ENCODE results near the gene MYL10. TPM values are rescaled to one million over a fixed set of nuclear protein-coding genes. Genes with fewer than 3 reads are reported as not detected.

Gene MYL10
- total and polyA plus RNA-seq, 2 experiments from 2014 or later = 1.3 TPM; not detected in 1

GRCh38 chr7:101667920-101668319 lies 38.8 kb upstream of the MYL10 start:
- Histone ChIP-seq H2AFZ (no peak overlapping the region), H4K20me1 (replicated peaks; ENCODE audit: insufficient read depth) (no peaks in the 10 kb centered on the region), H3K9me2 (ENCODE audit: insufficient read depth) (no peaks in the 10 kb centered on the region), H3K36me3 (ENCODE audit: insufficient read depth) (no peaks in the 10 kb centered on the region), H3K4me2 (no peak overlapping the region), H3K27ac (ENCODE audit: low read depth) (no peak overlapping the region), H3F3A (replicated peaks; ENCODE audit: low read depth) (no peaks in the 10 kb centered on the region), H3K4me3 (no peak overlapping the region), H3K27me3 (ENCODE audit: insufficient read depth) (no peaks in the 10 kb centered on the region), H3K79me2 (replicated peaks; ENCODE audit: insufficient read depth) (no peaks in the 10 kb centered on the region), H3K4me1 (ENCODE audit: insufficient read depth) (peaks cover 13% of the 10 kb centered on the region)
- Mint-ChIP-seq H3K4me3 (no peak overlapping the region), H3K27ac (no peak overlapping the region; the same call in 1 of the 2 replicates), H3K9me3 (peaks cover 17% of the 10 kb centered on the region), H3K27me3 (ENCODE audit: insufficient read depth, low read depth, poor library complexity) (peaks cover 9% of the 10 kb centered on the region), H3K4me1 (peaks cover 12% of the 10 kb centered on the region), H3K36me3 (ENCODE audit: low read depth) (peaks cover 2% of the 10 kb centered on the region; the same call in 2 of the 3 replicates)
- no peak for TF ChIP-seq ZNF114 (CRISPR knock-in tag; IDR thresholded peaks at IDR 0.05)
- no peak for TF ChIP-seq EZH2phosphoT487 (IDR thresholded peaks at IDR 0.05; ENCODE audit: unreplicated experiment)
- no peak for TF ChIP-seq STAT1 (IDR thresholded peaks at IDR 0.05; ENCODE audit: unreplicated experiment)
- TF ChIP-seq POLR2AphosphoS5 (IDR thresholded peaks at IDR 0.05; ENCODE audit: low read depth) = no peak
- TF ChIP-seq ZNF331 (CRISPR knock-in tag; IDR thresholded peaks at IDR 0.05; ENCODE audit: low read depth) = no peak
- no peak for TF ChIP-seq REST (IDR thresholded peaks at IDR 0.05; ENCODE audit: unreplicated experiment)
- TF ChIP-seq EZH2 (IDR thresholded peaks at IDR 0.05; ENCODE audit: low read depth, unreplicated experiment) = no peak
- no peak for TF ChIP-seq ETS1 (IDR thresholded peaks at IDR 0.05)
- TF ChIP-seq CTCF (conservative IDR thresholded peaks at IDR 0.05; ENCODE audit: low read depth in 2 of 2) = no peak
- TF ChIP-seq ZNF462 (CRISPR knock-in tag; IDR thresholded peaks at IDR 0.05) = no peak
- no peak for TF ChIP-seq CREB1 (CRISPR knock-in tag; IDR thresholded peaks at IDR 0.05; ENCODE audit: low read depth)
- ATAC-seq (no peak), DNase-seq (ENCODE audit: low spot score) (no peak)

All from GM23338 (cell line).